ENCODE results near the gene CDH4.

Gene CDH4

GRCh38 chr20:61576372-61576771 is 324.3 kb downstream of the CDH4 start:
- no peak for DNase-seq (ENCODE audit: low read depth, low spot score)

GRCh38 chr20:61577065-61577464 is 325.0 kb downstream of the CDH4 start:
- DNase-seq (ENCODE audit: low read depth, low spot score): no peak

DNA sequence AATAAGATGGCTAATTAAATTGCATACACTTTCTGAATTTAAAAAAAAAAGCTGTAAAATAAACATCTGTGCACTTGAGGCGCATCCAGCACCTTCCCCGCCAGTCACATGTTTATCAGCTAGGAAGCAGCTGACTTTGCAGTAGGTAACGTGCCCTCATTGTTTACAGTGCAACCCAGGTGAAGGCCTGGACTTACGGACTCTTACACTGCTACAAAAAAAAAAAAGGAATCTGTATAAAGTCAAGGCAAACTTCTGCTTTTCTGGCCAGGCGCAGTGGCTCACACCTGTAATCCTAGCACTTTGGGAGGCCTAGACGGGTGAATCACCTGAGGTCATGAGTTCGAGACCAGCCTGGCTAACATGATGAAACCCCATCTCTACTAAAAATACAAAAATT is 327.8 kb downstream of the CDH4 start:
- no peak for DNase-seq (ENCODE audit: low read depth, low spot score)

- no peak for DNase-seq (ENCODE audit: low read depth, low spot score)
Observed at GRCh38 chr20:61580958-61581824, 329.1 kb downstream of the CDH4 start.

DNA sequence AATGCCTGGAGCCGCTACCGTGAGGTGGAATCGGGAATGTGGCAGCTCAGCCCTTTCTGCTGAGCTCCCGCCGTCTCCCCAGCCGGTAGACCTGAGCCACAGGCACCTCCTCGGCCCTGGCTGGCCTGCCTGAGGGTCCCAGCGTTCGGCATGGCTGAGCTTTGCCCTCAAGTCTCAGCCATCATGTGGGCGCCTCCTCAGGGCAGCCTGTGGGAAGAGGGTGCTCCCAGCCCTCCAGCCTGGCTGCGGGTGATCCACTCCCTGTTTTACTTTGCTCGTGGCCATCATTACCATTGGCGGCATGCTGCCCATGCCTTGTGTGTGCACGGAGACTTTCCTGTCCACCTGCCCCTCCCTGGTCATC is 329.7 kb downstream of the CDH4 start:
- no peak for DNase-seq (ENCODE audit: low read depth, low spot score)

GRCh38 chr20:61582196-61582923 is 330.3 kb downstream of the CDH4 start:
- no peak for DNase-seq (ENCODE audit: low read depth, low spot score)

GRCh38 chr20:61583356-61583755 is 331.3 kb downstream of the CDH4 start:
- no peak for DNase-seq (ENCODE audit: low read depth, low spot score)

- no peak for DNase-seq (ENCODE audit: low read depth, low spot score)
Observed at GRCh38 chr20:61584851-61585250, 332.8 kb downstream of the CDH4 start.

- DNase-seq (ENCODE audit: low read depth, low spot score): no peak
Observed at GRCh38 chr20:61585764-61586163, 333.7 kb downstream of the CDH4 start.

DNA sequence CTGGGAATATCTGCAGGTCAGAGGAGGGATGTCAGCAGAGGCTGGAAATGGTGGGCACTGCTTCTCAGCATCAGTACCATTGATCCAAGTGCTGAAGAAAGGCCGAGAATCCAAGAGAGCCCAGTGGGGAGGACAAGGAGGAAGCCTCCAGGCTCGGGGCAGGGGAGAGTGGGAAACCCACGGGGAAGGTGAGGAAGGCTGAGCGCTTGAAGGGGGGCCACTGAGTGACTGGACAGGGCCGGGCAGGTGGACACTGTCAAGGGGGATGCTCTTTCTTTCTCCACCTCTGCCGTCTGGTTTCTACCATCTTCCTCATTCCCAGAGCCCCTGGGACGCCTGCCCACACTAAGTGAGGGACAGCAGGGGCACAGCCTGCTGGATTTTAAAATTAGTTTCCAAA is 335.0 kb downstream of the CDH4 start:
- no peak for DNase-seq (ENCODE audit: low read depth, low spot score)

DNA sequence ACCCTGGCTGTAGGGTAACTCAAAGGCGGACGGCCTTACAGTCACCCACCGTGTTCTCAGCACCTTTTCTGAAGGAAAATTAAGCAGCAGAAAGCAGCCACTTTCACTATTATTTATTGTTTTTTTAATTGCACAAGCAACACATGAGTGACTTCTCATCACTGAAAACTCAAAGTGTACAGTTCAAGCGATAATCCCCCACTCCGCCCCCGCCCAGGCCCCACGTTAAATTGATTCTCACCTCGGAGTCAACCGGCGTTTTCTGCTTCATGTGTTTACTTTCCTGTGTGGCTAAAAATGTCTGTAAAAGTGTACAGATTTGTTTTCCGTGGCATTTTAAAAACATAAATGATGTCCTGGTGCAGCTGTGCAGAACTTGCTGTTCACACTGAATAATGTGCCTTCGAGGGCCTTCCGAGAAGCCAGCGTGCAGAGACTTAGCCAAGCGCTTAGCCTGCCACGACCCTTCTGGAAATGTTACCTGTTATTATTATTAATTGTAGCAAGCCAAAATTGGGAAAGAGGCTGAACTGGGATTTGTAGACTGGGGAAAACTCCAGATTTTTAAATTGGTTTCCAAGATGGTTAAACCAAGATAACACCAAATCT is 335.7 kb downstream of the CDH4 start:
- no peak for DNase-seq (ENCODE audit: low read depth, low spot score)

GRCh38 chr20:61588411-61589385 is 336.6 kb downstream of the CDH4 start:
- no peak for DNase-seq (ENCODE audit: low read depth, low spot score)

DNA sequence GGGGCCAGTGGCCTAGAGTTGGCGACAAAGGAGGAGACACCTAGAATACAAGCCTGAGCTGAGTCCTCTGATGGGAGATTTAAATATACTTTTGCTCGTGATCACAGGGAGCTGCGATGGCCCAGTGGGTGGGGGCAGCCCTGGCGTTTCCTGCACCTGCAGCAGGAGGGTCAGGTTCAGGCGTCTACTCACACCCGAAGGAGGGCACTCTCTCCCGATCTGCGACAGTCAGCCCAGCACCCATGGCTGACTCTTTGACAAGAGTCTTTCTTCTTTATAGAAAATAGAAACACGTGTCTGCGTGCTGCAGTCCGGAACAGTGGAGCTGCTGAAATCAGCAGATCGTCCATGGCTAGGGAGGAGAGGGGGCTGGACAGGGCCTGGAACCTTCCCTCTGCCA is 338.2 kb downstream of the CDH4 start:
- DNase-seq (ENCODE audit: low read depth, low spot score): no peak

DNA sequence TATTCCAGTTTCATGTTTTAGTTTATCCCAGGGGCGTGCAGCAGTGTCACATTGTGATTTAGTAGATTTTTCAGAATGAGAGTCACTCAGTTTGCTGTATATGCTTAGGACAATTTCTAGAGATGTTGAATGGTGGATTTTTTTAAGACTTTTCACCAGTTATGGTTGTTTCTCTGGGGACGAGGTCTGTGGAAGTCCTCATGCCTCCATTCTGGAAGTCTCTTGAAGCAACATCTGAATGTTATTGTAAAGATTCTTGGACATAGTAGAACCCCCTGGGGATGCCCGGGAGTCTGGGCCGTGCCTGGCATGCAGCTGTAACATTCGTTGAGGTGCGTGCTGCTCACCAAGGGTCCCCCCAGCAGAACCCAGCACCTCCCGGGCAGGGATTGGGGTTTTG is 341.5 kb downstream of the CDH4 start:
- DNase-seq (ENCODE audit: low read depth, low spot score): no peak

GRCh38 chr20:61594198-61594597 is 342.1 kb downstream of the CDH4 start:
- DNase-seq (ENCODE audit: low read depth, low spot score): no peak

DNA sequence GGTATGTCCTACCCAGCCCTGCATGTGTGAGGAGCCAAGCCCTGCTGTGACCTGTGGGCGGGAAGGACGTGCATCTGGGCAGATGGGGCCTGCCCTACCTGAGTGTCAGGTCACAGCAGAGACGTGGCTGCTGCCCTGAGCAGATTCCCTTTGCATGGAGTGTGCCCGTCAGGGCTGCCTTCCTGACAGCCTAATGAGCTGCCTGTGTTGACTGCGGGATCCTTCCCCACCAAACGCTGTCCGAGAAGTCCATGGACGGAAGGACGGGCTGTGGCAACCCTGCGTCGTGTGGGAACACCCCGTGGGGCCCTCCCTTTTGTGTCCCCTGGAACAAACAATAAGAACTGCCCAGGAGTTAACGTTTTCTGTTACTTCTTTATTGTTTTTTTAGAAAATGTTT is 343.2 kb downstream of the CDH4 start:
- no peak for DNase-seq (ENCODE audit: low read depth, low spot score)

- no peak for DNase-seq (ENCODE audit: low read depth, low spot score)
Observed at GRCh38 chr20:61596687-61597330, 344.7 kb downstream of the CDH4 start.

GRCh38 chr20:61597996-61598395 is 345.9 kb downstream of the CDH4 start:
- DNase-seq (ENCODE audit: low read depth, low spot score): no peak

- no peak for DNase-seq (ENCODE audit: low read depth, low spot score)
Observed at GRCh38 chr20:61598586-61598985, 346.5 kb downstream of the CDH4 start.

DNA sequence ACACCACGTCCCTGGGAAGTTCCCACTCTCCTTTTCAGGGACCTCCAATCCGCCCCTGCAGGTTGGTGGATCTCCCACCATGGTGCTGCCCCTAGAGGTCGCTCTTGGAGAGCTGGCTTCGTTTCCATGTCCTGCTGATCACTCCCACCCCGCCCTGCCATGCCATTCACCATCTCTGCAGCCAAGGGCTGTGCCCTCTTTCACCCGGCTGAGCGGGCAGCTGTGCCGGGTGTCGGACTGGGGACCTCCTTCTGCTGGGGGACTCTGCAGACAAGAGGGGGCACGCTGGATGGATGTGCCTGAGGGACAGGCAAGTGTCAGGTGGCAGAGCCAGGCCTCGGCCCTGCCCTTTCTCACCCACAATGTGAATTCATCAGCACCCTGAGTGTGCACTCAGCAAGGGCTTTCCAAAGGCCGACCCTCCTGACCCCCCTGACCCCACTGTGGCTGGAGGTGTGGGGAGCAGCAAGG is 347.0 kb downstream of the CDH4 start:
- DNase-seq (ENCODE audit: low read depth, low spot score): no peak

- DNase-seq (ENCODE audit: low read depth, low spot score): no peak
Observed at GRCh38 chr20:61599541-61599992, 347.5 kb downstream of the CDH4 start.
